Right lobe of liver (tissue), 6 donors: Measurements from ENCODE around the gene DAP. TPM values are rescaled to one million over a fixed set of nuclear protein-coding genes. Genes with fewer than 3 reads are reported as not detected.

Source experiments
- ATAC-seq, 4 donors: fragments of 200-7000 bp; cut with Tn5 transposase; one replicate each; pipeline ENCODE4 v1.9.1; 2020; ENCODE audit warnings: mild to moderate bottlenecking in 4 of 4, moderate library complexity in 4 of 4
- DNase-seq, 3 donors: peaks; one replicate each; pipeline ENCODE4 v3.0.0-alpha.2; 2020
- H3K27ac ChIP-seq, 3 donors: fragments of 200-600 bp; one replicate each; pipeline ENCODE4 v1.8.0; 2022
- H3K27me3 ChIP-seq, 2 donors: fragments of 200-600 bp; one replicate each; pipeline ENCODE4 v1.8.0; 2022
- H3K36me3 ChIP-seq, 4 donors: fragments of 200-600 bp; sonication (generic) in 1 of 4; one replicate each; pipeline versions ENCODE4 v1.5.1 to v1.8.0; 2017 to 2022; ENCODE audit warnings: control low read depth in 1 of 4
- H3K4me1 ChIP-seq, 4 donors: fragments of 200-600 bp; sonication (generic) in 1 of 4; one replicate each; pipeline versions ENCODE4 v1.5.1 to v1.8.0; 2017 to 2022; ENCODE audit warnings: control low read depth in 1 of 4
- H3K4me3 ChIP-seq, 3 donors: fragments of 200-600 bp; one replicate each; pipeline ENCODE4 v1.8.0; 2022
- H3K9me3 ChIP-seq, 4 donors: fragments of 200-600 bp; sonication (generic) in 1 of 4; one replicate each; pipeline versions ENCODE4 v1.5.1 to v1.8.0; 2017 to 2022; ENCODE audit warnings: control low read depth in 1 of 4
- CTCF ChIP-seq, 4 donors: fragments of 200-600 bp in 3 of 4; fragments of 450-650 bp in 1 of 4; IDR thresholded peaks; one replicate each; pipeline versions ENCODE4 v1.5.1 to v1.8.0; 2016 to 2022; ENCODE audit warnings: antibody characterized with exemption in 4 of 4, mild to moderate bottlenecking in 2 of 4
- POLR2A ChIP-seq: fragments of 450-650 bp; IDR thresholded peaks from one replicate; pipeline ENCODE4 v1.6.1; 2017; ENCODE audit warnings: antibody characterized with exemption, mild to moderate bottlenecking
- WGBS: methylation state at CpG from one replicate; pipeline ENCODE4 v1.1.6; 2018; ENCODE audit warnings: low coverage, low lambda C conversion rate; ENCODE audit not compliant: insufficient coverage; ENCODE audit errors: missing lambda C conversion rate; 5-methylcytosine and 5-hydroxymethylcytosine counted together
- intact Hi-C, 2 donors: fragments of 100-400 bp; cut with DNase I; formaldehyde crosslinking; loops; one replicate each; pipeline versions ENCODE4 v1.11.2 to v1.14.1; 2022
- total RNA-seq, 6 experiments: library from RNA; depleted of rRNA in 2 of 6; stranded (reverse); fragments of >200 nt in 2 of 6; fragmentation: NEBNext Ultra II Directional in 3 of 6; extraction: Animal tissue kit (Norgen Biotek cat#: 25700) in 3 of 6; gene quantifications; one replicate each; pipeline versions ENCODE4 v1.1.0 to v1.2.4, GENCODE V29; 2016 to 2023
- donor health status: DM: no; HTN: yes; CAD: no.
- donor health status: DM: no; HTN: no; CAD: no.
- donor health status: DM: no; HTN: no; CAD: no.
- donor health status: DM: no; HTN: yes; CAD: no.
- donor health status: DM: no; HTN: yes; CAD: no.

DAP gene
- total RNA-seq, 6 experiments from 2014 or later: 97.0 to 126 (median 104) TPM

- Histone ChIP-seq H3K36me3 (no peaks in the 10 kb centered on the region), H3K27ac (no peak overlapping the region), H3K27me3 (no peaks in the 10 kb centered on the region), H3K4me1 (peaks cover 0 to 21% (median 10%) of the 10 kb centered on the region in 4 donors), H3K4me3 (no peak overlapping the region), H3K9me3 (no peaks in the 10 kb centered on the region)
- DNase-seq (no peak), ATAC-seq (no peak)
- intact Hi-C loops: no loop called here
- 40% methylated on average over 2 of the region's 8 CpGs for WGBS
- no peak for TF ChIP-seq POLR2A
- no peak for TF ChIP-seq CTCF (IDR thresholded peaks at IDR 0.05)
Observed at GRCh38 chr5:10709933-10710332, 51.1 kb downstream of the DAP start.

GRCh38 chr5:10709409-10709808 lies 51.6 kb downstream of the DAP start:
- TF ChIP-seq CTCF (IDR thresholded peaks at IDR 0.05) (no peak), POLR2A (no peak)
- peaks cover 0 to 21% (median 10%) of the 10 kb centered on the region in 4 donors for H3K4me1 ChIP-seq
- no peak overlapping the region for H3K27ac ChIP-seq
- no peak for ATAC-seq
- no peak overlapping the region for H3K4me3 ChIP-seq
- WGBS: no CpG with 5 or more reads among the region's 4 CpGs
- intact Hi-C loops: no loop called here
- no peaks in the 10 kb centered on the region for H3K27me3 ChIP-seq
- no peaks in the 10 kb centered on the region for H3K9me3 ChIP-seq
- DNase-seq: no peak
- no peaks in the 10 kb centered on the region for H3K36me3 ChIP-seq

- intact Hi-C loops: no loop called here
- Histone ChIP-seq H3K4me1 (peaks cover 0 to 24% (median 11%) of the 10 kb centered on the region in 4 donors), H3K27ac (no peak overlapping the region), H3K4me3 (no peak overlapping the region), H3K36me3 (no peaks in the 10 kb centered on the region), H3K9me3 (no peaks in the 10 kb centered on the region), H3K27me3 (no peaks in the 10 kb centered on the region)
- no peak for TF ChIP-seq CTCF (IDR thresholded peaks at IDR 0.05)
- no peak for TF ChIP-seq POLR2A
- ATAC-seq: no peak
- WGBS: 72% methylated on average over 10 of the region's 10 CpGs
- no peak for DNase-seq
Observed at GRCh38 chr5:10708189-10708944, 52.7 kb downstream of the DAP start.

- WGBS: 94% methylated on average over 11 of the region's 13 CpGs
- Histone ChIP-seq H3K36me3 (no peaks in the 10 kb centered on the region), H3K27me3 (no peaks in the 10 kb centered on the region), H3K4me1 (peaks cover 0 to 27% (median 10%) of the 10 kb centered on the region in 4 donors), H3K4me3 (no peak overlapping the region), H3K9me3 (no peaks in the 10 kb centered on the region), H3K27ac (no peak overlapping the region)
- no peak for ATAC-seq
- intact Hi-C loops: no loop called here
- TF ChIP-seq CTCF (IDR thresholded peaks at IDR 0.05) (no peak), POLR2A (no peak)
- no peak for DNase-seq
Observed at GRCh38 chr5:10707198-10708142, 53.6 kb downstream of the DAP start.
